NCI-H2081 (cell line): Measurements from ENCODE around the gene LAMB3.
"Not testable (repeated sequence)": the region's sequence is repeated elsewhere in the genome, so short reads cannot be mapped to it uniquely, and the experiment has no call there.

ENCODE experiments used
- DNase-seq, 2 experiments: peaks; one replicate each; lab custom pipeline; 2025; lab: John Stamatoyannopoulos, UW

The LAMB3 gene

GRCh38 chr1:209652121-209652735 lies at the start of gene LAMB3:
TSS of gene LAMB3 (minus strand) at chr1:209652425. CDS start at chr1:209650944, 1,481 bp downstream.
- DNase-seq: no peak

GRCh38 chr1:209700686-209701085 lies 48.5 kb upstream of the LAMB3 start:
- not testable (repeated sequence) for DNase-seq

GRCh38 chr1:209697126-209697525 lies 44.9 kb upstream of the LAMB3 start:
- no peak for DNase-seq

- DNase-seq: no peak
Measured at GRCh38 chr1:209696673-209697072, 44.4 kb upstream of the LAMB3 start.

GRCh38 chr1:209692745-209693504 lies 40.7 kb upstream of the LAMB3 start:
- DNase-seq: peak; percentile 76 to 85

GRCh38 chr1:209692296-209692695 lies 40.1 kb upstream of the LAMB3 start:
- DNase-seq: no peak

- no peak for DNase-seq
Measured at GRCh38 chr1:209691237-209691636, 39.0 kb upstream of the LAMB3 start.

- DNase-seq: no peak
Measured at GRCh38 chr1:209689477-209689876, 37.3 kb upstream of the LAMB3 start.

GRCh38 chr1:209688746-209689234 lies 36.6 kb upstream of the LAMB3 start:
- no peak for DNase-seq

GRCh38 chr1:209686322-209686721 lies 34.1 kb upstream of the LAMB3 start:
- no peak for DNase-seq

- DNase-seq: no peak
Measured at GRCh38 chr1:209685821-209686220, 33.6 kb upstream of the LAMB3 start.

GRCh38 chr1:209678981-209679539 lies 26.8 kb upstream of the LAMB3 start:
- no peak for DNase-seq

- DNase-seq: no peak
Measured at GRCh38 chr1:209675565-209676154, 23.4 kb upstream of the LAMB3 start.

- DNase-seq: peak in 1 of 2 experiments; percentile 40
Measured at GRCh38 chr1:209674957-209675564, 22.8 kb upstream of the LAMB3 start, which contains the start of gene G0S2. TSS of gene G0S2 (plus strand) at chr1:209675412. CDS start at chr1:209675685, 273 bp downstream.

GRCh38 chr1:209673631-209674417 lies 21.6 kb upstream of the LAMB3 start:
- DNase-seq: no peak

- no peak for DNase-seq
Measured at GRCh38 chr1:209672705-209673630, 20.7 kb upstream of the LAMB3 start.

GRCh38 chr1:209670441-209671082 lies 18.3 kb upstream of the LAMB3 start:
- DNase-seq: no peak

- no peak for DNase-seq
Measured at GRCh38 chr1:209667708-209668107, 15.5 kb upstream of the LAMB3 start.

GRCh38 chr1:209667103-209667502 lies 14.9 kb upstream of the LAMB3 start:
- DNase-seq: no peak

- no peak for DNase-seq
Measured at GRCh38 chr1:209662879-209663327, 10.7 kb upstream of the LAMB3 start.
